ENCODE data around the gene RCAN3. TPM values are rescaled to one million over a fixed set of nuclear protein-coding genes. Genes with fewer than 3 reads are reported as not detected.

Gene RCAN3
- total RNA-seq, 1 donor from 2014 or later = 4.2 TPM

- Histone ChIP-seq H3K36me3 (ENCODE audit: control insufficient read depth in 3 of 3, insufficient read depth in 3 of 3, low read length in 3 of 3) (no peaks in the 10 kb centered on the region), H3K27me3 (ENCODE audit: control insufficient read depth in 3 of 3, insufficient read depth in 3 of 3, low read length in 3 of 3) (peaks cover 0 to 3% (median 0%) of the 10 kb centered on the region in 3 donors), H3K4me1 (ENCODE audit: control insufficient read depth in 3 of 3, insufficient read depth in 3 of 3, low read length in 3 of 3) (no peaks in the 10 kb centered on the region), H3K4me3 (ENCODE audit: low read length in 3 of 3) (no peak overlapping the region), H3K27ac (ENCODE audit: low read depth, low read length) (no peak overlapping the region), H3K9me3 (ENCODE audit: control insufficient read depth in 3 of 3, low read length in 3 of 3) (no peaks in the 10 kb centered on the region), H3K9ac (ENCODE audit: low read depth in 1 of 3, low read length in 3 of 3) (no peak overlapping the region)
Measured at GRCh38 chr1:24566236-24566867, 63.7 kb downstream of the RCAN3 start.

GRCh38 chr1:24567792-24568388 is 65.3 kb downstream of the RCAN3 start:
- Histone ChIP-seq H3K27me3 (ENCODE audit: control insufficient read depth in 3 of 3, insufficient read depth in 3 of 3, low read length in 3 of 3) (peaks cover 0 to 7% (median 3%) of the 10 kb centered on the region in 3 donors), H3K4me1 (ENCODE audit: control insufficient read depth in 3 of 3, insufficient read depth in 3 of 3, low read length in 3 of 3) (no peaks in the 10 kb centered on the region), H3K27ac (ENCODE audit: low read depth, low read length) (no peak overlapping the region), H3K36me3 (ENCODE audit: control insufficient read depth in 3 of 3, insufficient read depth in 3 of 3, low read length in 3 of 3) (no peaks in the 10 kb centered on the region), H3K9ac (ENCODE audit: low read depth in 1 of 3, low read length in 3 of 3) (no peak overlapping the region), H3K9me3 (ENCODE audit: control insufficient read depth in 3 of 3, low read length in 3 of 3) (no peaks in the 10 kb centered on the region), H3K4me3 (ENCODE audit: low read length in 3 of 3) (no peak overlapping the region)

- Histone ChIP-seq H3K27ac (ENCODE audit: low read depth, low read length) (no peak overlapping the region), H3K9ac (ENCODE audit: low read depth in 1 of 3, low read length in 3 of 3) (no peak overlapping the region), H3K4me3 (ENCODE audit: low read length in 3 of 3) (no peak overlapping the region), H3K36me3 (ENCODE audit: control insufficient read depth in 3 of 3, insufficient read depth in 3 of 3, low read length in 3 of 3) (no peaks in the 10 kb centered on the region), H3K27me3 (ENCODE audit: control insufficient read depth in 3 of 3, insufficient read depth in 3 of 3, low read length in 3 of 3) (peaks cover 0 to 9% (median 3%) of the 10 kb centered on the region in 3 donors), H3K4me1 (ENCODE audit: control insufficient read depth in 3 of 3, insufficient read depth in 3 of 3, low read length in 3 of 3) (no peaks in the 10 kb centered on the region), H3K9me3 (ENCODE audit: control insufficient read depth in 3 of 3, low read length in 3 of 3) (no peaks in the 10 kb centered on the region)
Measured at GRCh38 chr1:24568475-24568874, 65.8 kb downstream of the RCAN3 start.

- H3K36me3 ChIP-seq (ENCODE audit: control insufficient read depth in 3 of 3, insufficient read depth in 3 of 3, low read length in 3 of 3) = no peaks in the 10 kb centered on the region
- peaks cover 0 to 6% (median 3%) of the 10 kb centered on the region in 3 donors for H3K27me3 ChIP-seq (ENCODE audit: control insufficient read depth in 3 of 3, insufficient read depth in 3 of 3, low read length in 3 of 3)
- H3K4me3 ChIP-seq (ENCODE audit: low read length in 3 of 3) = no peak overlapping the region
- no peak overlapping the region for H3K27ac ChIP-seq (ENCODE audit: low read depth, low read length)
- H3K4me1 ChIP-seq (ENCODE audit: control insufficient read depth in 3 of 3, insufficient read depth in 3 of 3, low read length in 3 of 3) = no peaks in the 10 kb centered on the region
- H3K9ac ChIP-seq (ENCODE audit: low read depth in 1 of 3, low read length in 3 of 3) = no peak overlapping the region
- H3K9me3 ChIP-seq (ENCODE audit: control insufficient read depth in 3 of 3, low read length in 3 of 3) = no peaks in the 10 kb centered on the region
Measured at GRCh38 chr1:24570265-24571125, 67.9 kb downstream of the RCAN3 start.

GRCh38 chr1:24572301-24572700 is 69.7 kb downstream of the RCAN3 start:
- no peak overlapping the region for H3K27ac ChIP-seq (ENCODE audit: low read depth, low read length)

GRCh38 chr1:24575905-24576587 is 73.4 kb downstream of the RCAN3 start:
- Histone ChIP-seq H3K27me3 (ENCODE audit: control insufficient read depth in 3 of 3, insufficient read depth in 3 of 3, low read length in 3 of 3) (peaks cover 0 to 9% (median 6%) of the 10 kb centered on the region in 3 donors), H3K27ac (ENCODE audit: low read depth, low read length) (no peak overlapping the region), H3K9ac (ENCODE audit: low read depth in 1 of 3, low read length in 3 of 3) (no peak overlapping the region), H3K4me1 (ENCODE audit: control insufficient read depth in 3 of 3, insufficient read depth in 3 of 3, low read length in 3 of 3) (no peaks in the 10 kb centered on the region), H3K36me3 (ENCODE audit: control insufficient read depth in 3 of 3, insufficient read depth in 3 of 3, low read length in 3 of 3) (no peaks in the 10 kb centered on the region), H3K4me3 (ENCODE audit: low read length in 3 of 3) (no peak overlapping the region), H3K9me3 (ENCODE audit: control insufficient read depth in 3 of 3, low read length in 3 of 3) (no peaks in the 10 kb centered on the region)

More at GRCh38 chr1:24572301-24572700, 69.7 kb downstream of the RCAN3 start:
- no peaks in the 10 kb centered on the region for H3K36me3 ChIP-seq (ENCODE audit: control insufficient read depth in 3 of 3, insufficient read depth in 3 of 3, low read length in 3 of 3)
- peaks cover 0 to 9% (median 6%) of the 10 kb centered on the region in 3 donors for H3K27me3 ChIP-seq (ENCODE audit: control insufficient read depth in 3 of 3, insufficient read depth in 3 of 3, low read length in 3 of 3)
- H3K9ac ChIP-seq (ENCODE audit: low read depth in 1 of 3, low read length in 3 of 3) = no peak overlapping the region
- no peaks in the 10 kb centered on the region for H3K4me1 ChIP-seq (ENCODE audit: control insufficient read depth in 3 of 3, insufficient read depth in 3 of 3, low read length in 3 of 3)
- H3K9me3 ChIP-seq (ENCODE audit: control insufficient read depth in 3 of 3, low read length in 3 of 3) = no peaks in the 10 kb centered on the region
- no peak overlapping the region for H3K4me3 ChIP-seq (ENCODE audit: low read length in 3 of 3)

- no peak overlapping the region for H3K9ac ChIP-seq (ENCODE audit: low read depth in 1 of 3, low read length in 3 of 3)
Measured at GRCh38 chr1:24578846-24579245, 76.2 kb downstream of the RCAN3 start.

GRCh38 chr1:24580756-24581155 is 78.1 kb downstream of the RCAN3 start:
- Histone ChIP-seq H3K9me3 (ENCODE audit: control insufficient read depth in 3 of 3, low read length in 3 of 3) (no peaks in the 10 kb centered on the region), H3K9ac (ENCODE audit: low read depth in 1 of 3, low read length in 3 of 3) (no peak overlapping the region), H3K27me3 (ENCODE audit: control insufficient read depth in 3 of 3, insufficient read depth in 3 of 3, low read length in 3 of 3) (peaks cover 0 to 9% (median 7%) of the 10 kb centered on the region in 3 donors), H3K36me3 (ENCODE audit: control insufficient read depth in 3 of 3, insufficient read depth in 3 of 3, low read length in 3 of 3) (no peaks in the 10 kb centered on the region), H3K4me3 (ENCODE audit: low read length in 3 of 3) (no peak overlapping the region), H3K27ac (ENCODE audit: low read depth, low read length) (no peak overlapping the region), H3K4me1 (ENCODE audit: control insufficient read depth in 3 of 3, insufficient read depth in 3 of 3, low read length in 3 of 3) (peaks cover 0 to 6% (median 6%) of the 10 kb centered on the region in 3 donors)

More at GRCh38 chr1:24578846-24579245, 76.2 kb downstream of the RCAN3 start:
- no peak overlapping the region for H3K27ac ChIP-seq (ENCODE audit: low read depth, low read length)
- H3K9me3 ChIP-seq (ENCODE audit: control insufficient read depth in 3 of 3, low read length in 3 of 3) = no peaks in the 10 kb centered on the region
- H3K4me1 ChIP-seq (ENCODE audit: control insufficient read depth in 3 of 3, insufficient read depth in 3 of 3, low read length in 3 of 3) = peaks cover 0 to under 1% (median under 1%) of the 10 kb centered on the region in 3 donors
- peaks cover 0 to 7% (median 0%) of the 10 kb centered on the region in 3 donors for H3K27me3 ChIP-seq (ENCODE audit: control insufficient read depth in 3 of 3, insufficient read depth in 3 of 3, low read length in 3 of 3)
- no peaks in the 10 kb centered on the region for H3K36me3 ChIP-seq (ENCODE audit: control insufficient read depth in 3 of 3, insufficient read depth in 3 of 3, low read length in 3 of 3)
- no peak overlapping the region for H3K4me3 ChIP-seq (ENCODE audit: low read length in 3 of 3)

- Histone ChIP-seq H3K9ac (ENCODE audit: low read depth in 1 of 3, low read length in 3 of 3) (no peak overlapping the region), H3K27ac (ENCODE audit: low read depth, low read length) (no peak overlapping the region), H3K4me1 (ENCODE audit: control insufficient read depth in 3 of 3, insufficient read depth in 3 of 3, low read length in 3 of 3) (peaks cover 0 to 6% (median 6%) of the 10 kb centered on the region in 3 donors), H3K27me3 (ENCODE audit: control insufficient read depth in 3 of 3, insufficient read depth in 3 of 3, low read length in 3 of 3) (peaks cover 0 to 12% (median 2%) of the 10 kb centered on the region in 3 donors), H3K9me3 (ENCODE audit: control insufficient read depth in 3 of 3, low read length in 3 of 3) (no peaks in the 10 kb centered on the region), H3K36me3 (ENCODE audit: control insufficient read depth in 3 of 3, insufficient read depth in 3 of 3, low read length in 3 of 3) (no peaks in the 10 kb centered on the region), H3K4me3 (ENCODE audit: low read length in 3 of 3) (peak overlapping the region in 1 of 3 donors; percentile 35)
Measured at GRCh38 chr1:24584171-24584647, 81.6 kb downstream of the RCAN3 start.
